H4 (cell line): ENCODE results near the gene PDXP. TPM values are rescaled to one million over a fixed set of nuclear protein-coding genes. Genes with fewer than 3 reads are reported as not detected.
A peak's percentile ranks its signal among the peaks of the same experiment; 100 is the strongest.
"Not testable (repeated sequence)": the region's sequence is repeated elsewhere in the genome, so short reads cannot be mapped to it uniquely, and the experiment has no call there.

Source experiments
- DNase-seq: peaks from one replicate; pipeline ENCODE4 v3.0.0-alpha.2; 2015; ENCODE audit warnings: low spot score
- total RNA-seq: library from RNA; depleted of rRNA; stranded (reverse); fragments of >200 nt; shearing (Covaris generic); gene quantifications from 2 replicates; pipeline ENCODE4 v1.2.3, GENCODE V29; 2014

The PDXP gene
- total RNA-seq, 1 experiment from 2014 or later = 9.3 TPM

- peak; percentile 92 for DNase-seq
Observed at GRCh38 chr22:37674951-37675929, 16.7 kb downstream of the PDXP start, which contains the start of gene LGALS1. Gene LGALS1, plus strand, starts transcription at chr22:37675636. Its CDS starts 67 bp downstream, at chr22:37675703.

GRCh38 chr22:37675930-37676735, 17.6 kb downstream of the PDXP start:
- peak; percentile 31 for DNase-seq

GRCh38 chr22:37676736-37677492, 18.4 kb downstream of the PDXP start:
- DNase-seq = peak; percentile 89

GRCh38 chr22:37677493-37677974, 19.0 kb downstream of the PDXP start:
- no peak for DNase-seq

- DNase-seq = no peak
Observed at GRCh38 chr22:37678372-37678771, 19.8 kb downstream of the PDXP start.

- no peak for DNase-seq
Observed at GRCh38 chr22:37679670-37680069, 21.1 kb downstream of the PDXP start.

DNA sequence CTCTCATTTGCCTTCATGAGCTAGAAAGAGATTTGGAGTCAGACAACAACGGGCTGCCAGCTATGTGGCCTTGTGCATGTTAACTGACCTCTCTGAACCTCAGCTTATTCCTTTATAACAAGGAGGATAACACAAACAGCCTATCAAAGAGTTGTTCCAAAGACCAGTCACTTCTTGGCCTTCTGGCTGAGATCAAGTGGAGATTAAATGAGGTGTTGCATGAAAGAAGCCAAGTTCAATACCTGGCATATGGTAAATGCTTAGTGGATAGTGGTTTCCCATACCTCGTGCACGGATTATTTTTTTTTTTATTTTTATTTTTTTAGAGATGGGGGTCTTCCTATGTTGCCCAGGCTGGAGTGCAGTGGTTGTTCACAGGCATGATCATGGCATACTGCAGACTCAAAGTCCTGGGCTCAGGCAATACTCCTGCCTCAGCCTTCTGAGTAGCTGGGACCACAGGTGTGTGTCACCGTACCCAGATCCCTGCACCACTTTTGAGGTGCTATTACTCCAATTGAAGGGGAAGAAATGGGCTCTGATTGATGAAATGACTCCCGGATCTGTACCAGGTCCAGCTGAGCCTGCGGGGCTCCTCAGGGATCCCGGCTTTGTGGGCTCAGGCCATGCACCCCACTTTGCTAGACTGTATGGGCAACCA, 21.8 kb downstream of the PDXP start:
- DNase-seq = no peak

DNA sequence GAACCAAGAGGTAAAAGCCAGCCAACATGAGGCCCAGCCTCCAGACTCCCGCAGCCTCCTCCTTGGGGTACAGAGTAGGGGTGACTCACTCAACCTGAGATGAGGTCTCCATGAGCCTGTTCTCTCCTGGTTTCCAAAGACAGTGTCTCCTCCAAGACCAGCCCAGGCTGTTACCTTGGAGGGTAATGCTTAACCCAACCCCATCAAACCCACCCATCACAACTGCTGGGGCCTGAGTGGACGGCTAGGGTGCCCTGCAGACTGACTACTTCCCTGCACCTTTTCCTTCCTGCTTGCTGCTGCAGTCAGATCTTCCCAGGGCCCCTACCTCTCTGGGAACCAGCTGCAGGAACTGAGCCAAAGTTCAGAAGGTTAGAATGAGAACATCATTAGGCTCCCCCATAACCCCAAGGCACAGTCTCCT, 22.5 kb downstream of the PDXP start:
- no peak for DNase-seq

DNA sequence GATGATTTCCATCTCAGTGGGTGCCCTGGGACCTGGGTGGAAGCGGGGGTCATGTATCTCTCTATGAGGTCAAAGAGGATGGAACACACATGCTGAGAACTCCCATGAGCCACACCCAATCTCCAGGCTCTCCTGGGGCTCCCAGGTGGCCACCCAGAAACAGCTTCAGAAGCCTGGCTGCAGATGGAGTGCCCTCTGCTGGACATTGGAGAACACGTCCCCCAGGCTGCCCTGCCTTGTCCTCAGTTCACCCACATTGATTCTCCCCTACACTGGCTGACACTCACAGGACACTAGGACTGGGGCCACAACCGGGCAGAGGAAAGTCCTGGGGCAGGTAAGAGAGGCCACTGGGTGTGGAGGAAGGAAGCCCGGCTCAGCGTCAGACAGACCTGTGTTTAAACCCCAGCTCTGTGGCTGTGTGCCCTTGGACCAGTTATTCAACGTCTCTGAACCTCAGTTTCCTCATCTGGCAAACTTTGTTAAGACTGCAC, 23.1 kb downstream of the PDXP start:
- peak; percentile 50 for DNase-seq

DNA sequence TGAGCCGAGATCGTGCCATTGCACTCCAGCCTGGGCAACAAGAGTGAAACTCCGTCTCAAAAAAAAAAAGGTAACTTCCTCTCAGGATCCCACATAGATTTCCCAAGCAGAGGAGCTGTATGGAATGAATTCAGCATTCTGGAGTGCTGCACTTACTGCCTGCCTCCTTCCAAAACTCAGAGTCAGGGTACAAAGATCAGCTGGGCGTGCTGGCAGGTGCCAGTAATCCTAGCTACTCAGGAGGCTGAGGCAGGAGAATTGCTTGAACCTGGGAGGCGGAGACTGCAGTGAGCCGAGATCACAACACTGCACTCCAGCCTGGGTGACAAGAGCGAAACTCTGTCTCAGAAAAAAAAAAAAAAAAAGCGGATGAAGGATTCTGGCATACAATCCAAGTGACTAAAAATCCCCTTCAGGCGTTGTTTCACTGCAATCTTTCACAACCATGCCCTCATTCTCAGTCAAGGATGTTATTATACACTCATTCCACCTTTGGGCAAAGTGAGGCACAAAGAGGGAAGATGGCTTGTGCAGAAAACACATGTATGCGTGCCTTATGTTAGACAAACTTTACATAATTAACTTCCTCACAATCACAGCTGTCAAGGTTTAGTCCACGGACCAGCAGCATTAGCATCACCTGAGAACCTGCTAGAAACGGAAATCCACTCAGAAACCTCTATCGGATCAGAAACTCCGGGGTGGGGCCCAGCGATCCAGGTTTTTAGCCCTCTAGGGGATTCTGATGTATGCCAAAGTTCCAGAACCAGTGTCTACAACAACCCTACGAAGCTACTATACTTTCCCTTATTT, 26.5 kb downstream of the PDXP start:
- no peak for DNase-seq

DNA sequence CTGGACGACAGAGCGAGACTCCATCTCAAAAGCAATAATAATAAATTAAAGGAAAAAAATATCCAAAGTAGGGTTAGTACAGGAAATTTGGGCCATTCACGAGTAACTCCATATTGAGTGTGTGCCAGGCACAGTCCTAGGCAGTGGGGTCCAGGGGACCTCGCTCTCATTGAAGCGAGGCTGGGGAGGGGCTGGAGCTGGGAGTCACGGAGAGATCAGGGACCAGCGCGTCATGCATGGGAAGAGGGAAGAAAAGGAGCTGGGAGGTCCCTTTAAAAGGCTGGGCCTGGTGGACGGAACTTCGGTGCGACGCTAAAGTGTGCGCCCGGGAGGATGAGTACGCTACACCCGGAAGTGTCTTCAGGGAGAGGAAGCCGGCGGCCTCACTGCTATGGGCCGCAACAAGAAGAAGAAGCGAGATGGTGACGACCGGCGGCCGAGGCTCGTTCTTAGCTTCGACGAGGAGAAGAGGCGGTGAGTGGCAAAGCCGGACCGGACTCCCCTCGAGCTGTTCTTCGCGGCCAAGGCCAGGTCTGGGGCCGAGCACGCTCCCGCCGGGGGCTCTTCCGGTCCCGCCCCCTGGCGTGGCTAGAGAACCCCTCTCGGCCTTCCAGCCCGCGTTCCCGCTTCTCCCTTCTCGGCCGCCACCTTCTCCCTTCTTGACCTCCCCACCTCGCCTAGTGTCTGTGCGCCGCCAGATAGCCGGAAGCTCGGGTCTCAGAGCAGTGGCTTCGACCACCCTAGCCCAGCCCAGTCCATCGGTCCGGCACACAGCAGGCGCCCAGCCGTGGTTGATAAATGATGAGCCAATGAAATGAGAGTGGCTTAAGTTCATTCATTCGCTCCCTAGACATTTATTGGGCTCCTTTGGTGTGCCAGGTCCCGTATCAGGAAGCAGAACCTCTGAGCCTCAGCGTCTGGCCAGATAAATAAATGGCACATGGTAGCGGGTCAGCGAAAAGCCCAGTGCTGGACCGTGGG, 27.8 kb downstream of the PDXP start, which contains the start of gene NOL12:
Gene NOL12 (plus strand): TSS at position 342 of the 981 bp plus-strand sequence. CDS start 50 bp downstream, at position 392.
- DNase-seq = peak; percentile 78

DNA sequence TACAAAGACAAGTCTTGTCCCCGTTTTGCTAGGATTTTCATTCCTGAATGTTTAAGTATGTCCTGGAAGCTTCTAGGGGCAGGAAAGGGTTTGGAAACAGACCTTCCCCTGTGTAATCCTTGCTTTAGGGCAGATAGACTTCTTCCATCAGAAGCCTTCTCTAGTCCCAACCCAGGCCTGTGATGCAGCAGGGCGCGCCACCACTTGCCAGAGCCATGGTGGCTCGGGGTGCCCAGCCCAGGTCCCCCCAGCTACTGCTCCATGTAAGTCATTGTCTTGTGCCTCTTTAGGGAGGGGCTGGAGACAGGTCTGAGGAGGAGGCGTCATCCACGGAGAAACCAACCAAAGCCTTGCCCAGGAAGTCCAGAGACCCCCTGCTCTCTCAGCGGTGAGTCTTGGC, 31.9 kb downstream of the PDXP start:
- no peak for DNase-seq

DNA sequence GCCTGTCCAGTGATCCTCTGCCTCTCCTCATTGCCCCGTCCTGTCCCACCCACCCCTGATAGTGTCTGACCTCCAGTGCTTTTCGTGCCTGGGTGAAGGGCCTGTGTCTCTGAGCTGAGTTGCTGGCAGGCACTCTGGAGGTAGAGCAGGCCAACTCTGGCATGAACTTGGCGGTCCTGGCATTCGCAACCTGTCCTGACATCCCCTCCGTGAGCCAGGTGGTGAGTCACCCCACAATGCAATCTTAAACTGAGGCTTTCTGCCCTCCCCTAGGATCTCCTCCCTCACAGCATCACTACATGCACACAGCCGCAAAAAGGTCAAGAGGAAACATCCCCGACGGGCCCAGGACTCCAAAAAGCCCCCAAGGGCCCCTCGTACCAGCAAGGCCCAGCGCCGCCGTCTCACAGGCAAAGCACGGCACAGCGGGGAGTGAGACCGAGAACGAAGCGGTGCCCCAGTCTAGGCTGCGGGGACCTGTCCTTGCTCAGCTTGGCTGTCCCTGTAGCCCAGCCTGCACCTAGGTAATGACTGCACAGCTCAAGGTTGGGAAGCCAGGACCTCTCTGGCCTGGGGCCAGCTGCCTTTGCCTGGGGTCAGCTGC, 32.5 kb downstream of the PDXP start:
- no peak for DNase-seq

GRCh38 chr22:37692627-37693285, 34.2 kb downstream of the PDXP start:
- DNase-seq = no peak

- not testable (repeated sequence) for DNase-seq
Observed at GRCh38 chr22:37694131-37694530, 35.6 kb downstream of the PDXP start.

- DNase-seq = not testable (repeated sequence)
Observed at GRCh38 chr22:37696260-37696656, 37.7 kb downstream of the PDXP start.
